MM.1S (cell line): ENCODE measurements around the gene PRKG1.

Experiments
- CTCF ChIP-seq: fragments of 300-600 bp; sonication (generic); IDR thresholded peaks from 2 replicates; pipeline ENCODE4 v1.5.1; 2016; ENCODE audit warnings: antibody characterized with exemption, low read length, mixed read lengths
- EZH2 ChIP-seq: fragments of 300-600 bp; sonication (generic); optimal IDR thresholded peaks from 2 replicates; pipeline ENCODE3; 2017; ENCODE audit warnings: low read depth, mild to moderate bottlenecking, antibody characterized with exemption, low read length, mixed read lengths

DNA sequence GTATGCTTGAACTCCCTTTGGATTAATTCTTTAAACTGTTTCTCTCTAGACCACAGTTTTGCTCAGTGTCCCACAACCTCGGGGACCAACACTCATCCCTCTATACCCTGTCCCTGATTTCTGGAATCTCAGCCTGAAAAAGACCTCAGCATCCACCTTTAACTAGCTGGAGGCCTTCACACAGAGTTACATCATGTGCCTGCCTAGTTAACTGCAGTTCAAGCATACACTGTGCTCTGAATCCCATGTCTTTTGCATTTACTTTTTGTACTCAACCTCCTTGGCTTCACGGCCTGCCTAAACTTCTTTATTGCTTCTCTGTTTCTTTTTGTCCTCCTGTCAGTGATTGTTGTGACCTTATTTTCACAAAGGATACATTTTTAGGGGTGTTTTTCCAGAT lies 66.7 kb downstream of the PRKG1 start:
- TF ChIP-seq EZH2 (no peak), CTCF (no peak)
